AG09309 (cell line): ENCODE results near the gene HSPB7.
"Not testable (repeated sequence)": the region's sequence is repeated elsewhere in the genome, so short reads cannot be mapped to it uniquely, and the experiment has no call there.

Experiments used
- DNase-seq: peaks from one replicate; pipeline ENCODE4 v3.0.0-alpha.2; 2010; ENCODE audit warnings: low read depth
- H3K4me3 ChIP-seq: 2 replicates; pipeline ENCODE4 v1.5.1; 2011; ENCODE audit warnings: mild to moderate bottlenecking, low read depth, low read length, moderate library complexity; ENCODE audit not compliant: control insufficient read depth
- CTCF ChIP-seq: IDR thresholded peaks from 2 replicates; pipeline ENCODE4 v1.5.1; 2011; ENCODE audit warnings: mild to moderate bottlenecking, low read depth, low read length, inconsistent platforms; ENCODE audit not compliant: insufficient read depth, control insufficient read depth; ENCODE audit errors: missing control alignments

Gene HSPB7

GRCh38 chr1:16026723-16027484 lies 9.1 kb upstream of the HSPB7 start:
- no peak for TF ChIP-seq CTCF
- no peak overlapping the region for H3K4me3 ChIP-seq
- DNase-seq: no peak

- not testable (repeated sequence) for H3K4me3 ChIP-seq, DNase-seq
These were observed 8.5 kb upstream of the HSPB7 start for GRCh38 chr1:16026302-16026701.

- no peak for TF ChIP-seq CTCF
- no peak for DNase-seq
- H3K4me3 ChIP-seq: no peak overlapping the region
These were observed 5.3 kb upstream of the HSPB7 start for GRCh38 chr1:16023050-16023653.

GRCh38 chr1:16022393-16022792 lies 4.5 kb upstream of the HSPB7 start:
- no peak for DNase-seq
- H3K4me3 ChIP-seq: no peak overlapping the region
- TF ChIP-seq CTCF: no peak

- TF ChIP-seq CTCF: no peak
- no peak within 1 kb of the TSS for H3K4me3 ChIP-seq
- DNase-seq: no peak
These were observed 3.8 kb upstream of the HSPB7 start, which contains the start of gene CLCNKA for GRCh38 chr1:16021681-16022080. Gene CLCNKA, plus strand, starts transcription at chr1:16022036. Its CDS starts 584 bp downstream, at chr1:16022620.

GRCh38 chr1:16020878-16021277 lies 3.0 kb upstream of the HSPB7 start:
- not testable (repeated sequence) for H3K4me3 ChIP-seq, DNase-seq

GRCh38 chr1:16020325-16020724 lies 2.5 kb upstream of the HSPB7 start:
- TF ChIP-seq CTCF: no peak
- no peak for DNase-seq
- no peak overlapping the region for H3K4me3 ChIP-seq
